Spleen (tissue), 11 donors: Measurements from ENCODE around the gene USH1G. TPM values are rescaled to one million over a fixed set of nuclear protein-coding genes. Genes with fewer than 3 reads are reported as not detected.

Experiments
- DNase-seq: peaks from one replicate; pipeline ENCODE4 v3.0.0-alpha.2; 2020
- H3K27ac ChIP-seq, 8 donors: fragments of 200-600 bp; sonication (generic) in 7 of 8; 1 replicate in 4 of 8; 2 replicates in 4 of 8; pipeline versions ENCODE4 v1.5.0 to v1.8.0; 2016 to 2021; ENCODE audit warnings: inconsistent platforms in 4 of 8, mild to moderate bottlenecking in 4 of 8, moderate library complexity in 1 of 8
- H3K27me3 ChIP-seq, 7 donors: fragments of 200-600 bp; sonication (generic) in 6 of 7; replicated peaks in 1 of 7; 1 replicate in 4 of 7; 2 replicates in 3 of 7; pipeline versions ENCODE4 v1.5.0 to v1.8.0; 2016 to 2021; ENCODE audit warnings: inconsistent platforms in 3 of 7, mild to moderate bottlenecking in 1 of 7
- H3K36me3 ChIP-seq, 6 donors: fragments of 200-600 bp; sonication (generic) in 5 of 6; 1 replicate in 4 of 6; 2 replicates in 2 of 6; pipeline versions ENCODE4 v1.5.0 to v1.8.0; 2016 to 2021; ENCODE audit warnings: inconsistent platforms in 2 of 6
- H3K4me1 ChIP-seq, 6 donors: fragments of 200-600 bp; sonication (generic) in 5 of 6; 1 replicate in 3 of 6; 2 replicates in 3 of 6; pipeline versions ENCODE4 v1.5.0 to v1.8.0; 2016 to 2021; ENCODE audit warnings: inconsistent platforms in 3 of 6
- H3K4me3 ChIP-seq, 8 donors: fragments of 200-600 bp; sonication (generic) in 7 of 8; 1 replicate in 4 of 8; 2 replicates in 4 of 8; pipeline versions ENCODE4 v1.5.0 to v1.8.0; 2016 to 2021; ENCODE audit warnings: inconsistent platforms in 4 of 8, mild to moderate bottlenecking in 4 of 8, moderate library complexity in 2 of 8
- H3K9me3 ChIP-seq, 8 donors: fragments of 200-600 bp; sonication (generic) in 7 of 8; 1 replicate in 4 of 8; 2 replicates in 4 of 8; pipeline versions ENCODE4 v1.5.0 to v1.8.0; 2016 to 2021; ENCODE audit warnings: inconsistent platforms in 4 of 8
- POLR2A ChIP-seq, 3 donors: fragments of 450-650 bp; IDR thresholded peaks; one replicate each; pipeline ENCODE4 v1.5.1; 2017; ENCODE audit warnings: antibody characterized with exemption in 3 of 3, mild to moderate bottlenecking in 1 of 3
- POLR2AphosphoS5 ChIP-seq, 3 donors: sonication (generic); formaldehyde crosslinking; IDR thresholded peaks; one replicate each; pipeline ENCODE4 v1.5.1; 2017; ENCODE audit warnings: antibody characterized with exemption in 3 of 3
- WGBS, 5 donors: extraction: QIAGEN DNeasy Blood & Tissue Kit in 3 of 5; methylation state at CpG; one replicate each; pipeline versions ENCODE4 v1.1.5 to v1.1.7; 2013 to 2018; 5-methylcytosine and 5-hydroxymethylcytosine counted together
- intact Hi-C: fragments of 100-400 bp; cut with DNase I; formaldehyde crosslinking; loops from one replicate; pipeline ENCODE4 v1.15.0; 2023; ENCODE audit warnings: low total_unique reads
- polyA plus RNA-seq, 3 donors: library from polyadenylated mRNA; stranded (reverse); fragments of 200-250 nt; gene quantifications; one replicate each; pipeline ENCODE4 v1.2.1, GENCODE V29; 2013
- total RNA-seq, 7 donors: library from RNA; depleted of rRNA in 3 of 7; stranded (reverse); fragments of >200 nt in 3 of 7; fragmentation: NEBNext Ultra II Directional in 4 of 7; extraction: Animal tissue kit (Norgen Biotek cat#: 25700) in 4 of 7; gene quantifications; one replicate each; pipeline versions ENCODE4 v1.1.0 to v1.2.1, GENCODE V29; 2016 to 2021
- TF ChIP-seq, protein P1 (sequence below), 11 experiments: fragments of 200-600 bp in 7 of 11; fragments of 450-650 bp in 4 of 11; sonication (generic) in 4 of 11; IDR thresholded peaks in 8 of 11; conservative IDR thresholded peaks in 3 of 11; 1 replicate in 7 of 11; 2 replicates in 4 of 11; pipeline versions ENCODE4 v1.4.0 to v1.8.0; 2016 to 2021; ENCODE audit warnings: antibody characterized with exemption in 11 of 11, inconsistent platforms in 4 of 11, mild to moderate bottlenecking in 1 of 11
- donor health status: healthy with polysubstance abuse.
- donor health status: DM: no; HTN: no; CAD: no; lungs with moderate emphysema.
- donor health status: DM: no; HTN: no; CAD: no.
- donor health status: Bipolar disorder and iron deficiency.
- donor health status: healthy.
- donor health status: DM: no; HTN: no; CAD: no.
- donor health status: DM: yes; HTN: yes; CAD: no.

USH1G gene
- total and polyA plus RNA-seq, 10 donors = not detected

GRCh38 chr17:74900208-74900607, 22.8 kb downstream of the USH1G start:
- H3K27ac ChIP-seq = no peak overlapping the region
- H3K4me3 ChIP-seq = no peak overlapping the region
- WGBS, 5 donors = 85 to 94% (median 86%) methylated on average over 8 of the region's 8 CpGs
- H3K9me3 ChIP-seq = no peaks in the 10 kb centered on the region
- intact Hi-C loops = no loop called here
- H3K27me3 ChIP-seq = peaks cover 0 to 60% (median 6%) of the 10 kb centered on the region in 7 donors
- no peaks in the 10 kb centered on the region for H3K4me1 ChIP-seq
- H3K36me3 ChIP-seq = no peaks in the 10 kb centered on the region
- TF ChIP-seq POLR2AphosphoS5 (IDR thresholded peaks at IDR 0.05) = no peak
- TF ChIP-seq, protein P1, sequence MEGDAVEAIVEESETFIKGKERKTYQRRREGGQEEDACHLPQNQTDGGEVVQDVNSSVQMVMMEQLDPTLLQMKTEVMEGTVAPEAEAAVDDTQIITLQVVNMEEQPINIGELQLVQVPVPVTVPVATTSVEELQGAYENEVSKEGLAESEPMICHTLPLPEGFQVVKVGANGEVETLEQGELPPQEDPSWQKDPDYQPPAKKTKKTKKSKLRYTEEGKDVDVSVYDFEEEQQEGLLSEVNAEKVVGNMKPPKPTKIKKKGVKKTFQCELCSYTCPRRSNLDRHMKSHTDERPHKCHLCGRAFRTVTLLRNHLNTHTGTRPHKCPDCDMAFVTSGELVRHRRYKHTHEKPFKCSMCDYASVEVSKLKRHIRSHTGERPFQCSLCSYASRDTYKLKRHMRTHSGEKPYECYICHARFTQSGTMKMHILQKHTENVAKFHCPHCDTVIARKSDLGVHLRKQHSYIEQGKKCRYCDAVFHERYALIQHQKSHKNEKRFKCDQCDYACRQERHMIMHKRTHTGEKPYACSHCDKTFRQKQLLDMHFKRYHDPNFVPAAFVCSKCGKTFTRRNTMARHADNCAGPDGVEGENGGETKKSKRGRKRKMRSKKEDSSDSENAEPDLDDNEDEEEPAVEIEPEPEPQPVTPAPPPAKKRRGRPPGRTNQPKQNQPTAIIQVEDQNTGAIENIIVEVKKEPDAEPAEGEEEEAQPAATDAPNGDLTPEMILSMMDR (IDR thresholded peaks at IDR 0.05 in 8 of 11, conservative IDR thresholded peaks at IDR 0.05 in 3 of 11) = no peak
- no peak for TF ChIP-seq POLR2A (IDR thresholded peaks at IDR 0.05)
- DNase-seq = no peak

GRCh38 chr17:74898376-74898946, 24.6 kb downstream of the USH1G start:
- no peak for DNase-seq
- H3K4me1 ChIP-seq = peaks cover 0 to 7% (median 5%) of the 10 kb centered on the region in 6 donors
- WGBS, 5 donors = 84 to 91% (median 87%) methylated on average over 11 of the region's 11 CpGs
- peaks cover 0 to 60% (median 19%) of the 10 kb centered on the region in 7 donors for H3K27me3 ChIP-seq
- no peaks in the 10 kb centered on the region for H3K9me3 ChIP-seq
- H3K4me3 ChIP-seq = no peak overlapping the region
- H3K36me3 ChIP-seq = no peaks in the 10 kb centered on the region
- intact Hi-C loops = no loop called here
- H3K27ac ChIP-seq = no peak overlapping the region
- TF ChIP-seq POLR2AphosphoS5 (IDR thresholded peaks at IDR 0.05) (no peak), POLR2A (IDR thresholded peaks at IDR 0.05) (no peak)
- TF ChIP-seq, protein P1 (IDR thresholded peaks at IDR 0.05 in 8 of 11, conservative IDR thresholded peaks at IDR 0.05 in 3 of 11) = no peak

DNA sequence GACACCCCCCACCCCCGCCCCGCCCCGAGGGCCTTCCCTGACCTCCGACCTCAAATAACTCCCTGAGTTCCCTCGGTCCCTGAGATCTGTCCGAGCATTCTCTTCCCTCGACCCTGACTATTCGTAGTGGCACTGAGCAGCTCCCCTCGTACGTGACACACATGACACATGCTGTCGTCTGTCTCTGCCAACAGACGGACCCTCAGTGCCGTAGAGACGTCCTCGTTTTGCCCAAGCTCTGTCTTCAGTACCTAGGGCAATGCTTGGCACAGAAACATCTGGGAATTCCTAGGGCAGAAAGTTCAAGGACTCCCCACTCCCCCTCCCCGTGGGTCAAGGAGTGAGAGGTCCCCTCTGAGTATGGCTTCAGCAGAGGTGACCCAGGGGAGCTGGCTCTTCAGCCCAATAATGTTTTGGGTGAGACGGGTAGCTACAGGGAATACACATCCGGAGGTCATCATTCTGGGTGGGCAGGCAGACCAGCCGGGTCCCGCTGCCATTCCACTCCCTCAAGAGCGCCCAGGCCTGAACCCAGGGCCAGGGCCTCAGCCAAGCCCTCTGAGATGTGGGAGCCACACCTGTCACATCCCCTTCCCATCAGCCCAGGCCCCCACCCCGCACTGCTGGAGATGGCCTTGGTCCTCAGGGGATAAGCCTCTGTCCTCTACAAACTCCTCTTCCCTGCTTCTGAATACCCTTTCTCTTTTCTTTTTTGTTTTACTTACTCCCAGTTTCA, 29.0 kb downstream of the USH1G start:
- DNase-seq = no peak
- Histone ChIP-seq H3K27me3 (peaks cover 0 to 64% (median 26%) of the 10 kb centered on the region in 7 donors), H3K4me3 (peak overlapping the region in 7 of 8 donors; percentile 17 to 65 (median 32)), H3K9me3 (no peaks in the 10 kb centered on the region), H3K36me3 (no peaks in the 10 kb centered on the region), H3K27ac (no peak overlapping the region), H3K4me1 (peaks cover 4 to 26% (median 18%) of the 10 kb centered on the region in 6 donors)
- WGBS, 5 donors = 32 to 45% (median 33%) methylated on average over 15 to 22 of the region's 22 CpGs
- TF ChIP-seq, protein P1 (IDR thresholded peaks at IDR 0.05 in 8 of 11, conservative IDR thresholded peaks at IDR 0.05 in 3 of 11) = no peak
- TF ChIP-seq POLR2A (IDR thresholded peaks at IDR 0.05) (no peak), POLR2AphosphoS5 (IDR thresholded peaks at IDR 0.05) (no peak)
- intact Hi-C loops = no loop called here
